Upper lobe of left lung (tissue), 6 donors: ENCODE results near the gene MYBPC3. TPM values are rescaled to one million over a fixed set of nuclear protein-coding genes. Genes with fewer than 3 reads are reported as not detected.
A peak's percentile ranks its signal among the peaks of the same experiment; 100 is the strongest.

ENCODE experiments used
- ATAC-seq, 2 donors: fragments of 200-7000 bp; cut with Tn5 transposase; one replicate each; pipeline ENCODE4 v1.9.1; 2022; ENCODE audit warnings: mild to moderate bottlenecking in 2 of 2, moderate library complexity in 2 of 2; ENCODE audit not compliant: low FRiP score in 2 of 2
- DNase-seq, 2 donors: peaks; one replicate each; pipeline ENCODE4 v3.0.0-alpha.2; 2019 to 2020
- H3K27ac ChIP-seq, 4 donors: fragments of 200-600 bp; sonication (generic); one replicate each; pipeline ENCODE4 v1.5.1; 2016 to 2019
- H3K27me3 ChIP-seq, 4 donors: fragments of 200-600 bp; sonication (generic); one replicate each; pipeline ENCODE4 v1.5.1; 2017 to 2019
- H3K36me3 ChIP-seq, 4 donors: fragments of 200-600 bp; sonication (generic); one replicate each; pipeline ENCODE4 v1.5.1; 2016 to 2019
- H3K4me1 ChIP-seq, 4 donors: fragments of 200-600 bp; sonication (generic); one replicate each; pipeline ENCODE4 v1.5.1; 2018 to 2019
- H3K4me3 ChIP-seq, 4 donors: fragments of 200-600 bp; sonication (generic); one replicate each; pipeline ENCODE4 v1.5.1; 2017 to 2019; ENCODE audit warnings: mild to moderate bottlenecking in 2 of 4, moderate library complexity in 1 of 4
- H3K9me3 ChIP-seq, 4 donors: fragments of 200-600 bp; sonication (generic); one replicate each; pipeline ENCODE4 v1.5.1; 2018 to 2019
- CTCF ChIP-seq, 6 experiments: fragments of 450-650 bp in 4 of 6; fragments of 200-600 bp in 2 of 6; sonication (generic) in 2 of 6; IDR thresholded peaks; one replicate each; pipeline ENCODE4 v1.5.1; 2016 to 2019; ENCODE audit warnings: antibody characterized with exemption in 6 of 6
- EP300 ChIP-seq, 4 donors: sonication (generic); formaldehyde crosslinking; IDR thresholded peaks; one replicate each; pipeline ENCODE4 v1.5.1; 2017; ENCODE audit warnings: antibody characterized with exemption in 4 of 4, control low read depth in 2 of 4
- POLR2A ChIP-seq, 4 donors: fragments of 450-650 bp; IDR thresholded peaks; one replicate each; pipeline ENCODE4 v1.5.1; 2016 to 2017; ENCODE audit warnings: antibody characterized with exemption in 4 of 4, mild to moderate bottlenecking in 2 of 4
- POLR2AphosphoS5 ChIP-seq, 2 donors: sonication (generic); formaldehyde crosslinking; IDR thresholded peaks; one replicate each; pipeline ENCODE4 v1.5.1; 2017; ENCODE audit warnings: antibody characterized with exemption in 2 of 2
- WGBS, 2 donors: methylation state at CpG; one replicate each; pipeline ENCODE4 v1.1.5; 2017 to 2018; 5-methylcytosine and 5-hydroxymethylcytosine counted together
- total RNA-seq, 6 donors: library from RNA; depleted of rRNA in 4 of 6; stranded (reverse); fragments of >200 nt in 4 of 6; gene quantifications; one replicate each; pipeline versions ENCODE4 v1.1.0 to v1.2.1, GENCODE V29; 2016 to 2021
- donor health status: DM: no; HTN: no; CAD: no; lungs with moderate emphysema.
- donor health status: DM: no; HTN: yes; CAD: no; lungs with severe emphysema.

MYBPC3 gene
- total RNA-seq, 6 donors from 2014 or later: 0.61 to 1.8 (median 1.0) TPM; not detected in 1

- peak overlapping the region in 3 of 4 donors; percentile 40 to 48 (median 45) for H3K4me3 ChIP-seq
- DNase-seq (no peak), ATAC-seq (peak; percentile 28 to 31)
- no peaks in the 10 kb centered on the region for H3K9me3 ChIP-seq
- no peaks in the 10 kb centered on the region for H3K36me3 ChIP-seq
- 76 to 83% methylated on average over 4 to 5 of the region's 5 CpGs for WGBS, 2 donors
- H3K27me3 ChIP-seq: no peaks in the 10 kb centered on the region
- peak overlapping the region; percentile 83 to 97 (median 89) for H3K27ac ChIP-seq
- no peak for TF ChIP-seq POLR2AphosphoS5 (IDR thresholded peaks at IDR 0.05)
- no peak for TF ChIP-seq CTCF (IDR thresholded peaks at IDR 0.05)
- TF ChIP-seq POLR2A (IDR thresholded peaks at IDR 0.05): no peak
- TF ChIP-seq EP300 (IDR thresholded peaks at IDR 0.05): no peak
- peaks cover 10 to 15% (median 11%) of the 10 kb centered on the region in 4 donors for H3K4me1 ChIP-seq
Measured at GRCh38 chr11:47377571-47378009, 25.1 kb upstream of the MYBPC3 start.

GRCh38 chr11:47376525-47377371 lies 24.2 kb upstream of the MYBPC3 start:
- H3K36me3 ChIP-seq: no peaks in the 10 kb centered on the region
- H3K27me3 ChIP-seq: no peaks in the 10 kb centered on the region
- DNase-seq (peak; percentile 77 to 84), ATAC-seq (peak; percentile 7 to 63)
- H3K9me3 ChIP-seq: no peaks in the 10 kb centered on the region
- peak overlapping the region; percentile 83 to 97 (median 89) for H3K27ac ChIP-seq
- H3K4me1 ChIP-seq: peaks cover 5 to 11% (median 7%) of the 10 kb centered on the region in 4 donors
- TF ChIP-seq POLR2AphosphoS5 (IDR thresholded peaks at IDR 0.05) (peak; percentile 39 to 60), EP300 (IDR thresholded peaks at IDR 0.05) (peak in 1 of 4 donors; percentile 19), CTCF (IDR thresholded peaks at IDR 0.05) (no peak), POLR2A (IDR thresholded peaks at IDR 0.05) (peak in 1 of 4 donors; percentile 41)
- WGBS, 2 donors: 55 to 65% methylated on average over 9 to 12 of the region's 14 CpGs
- H3K4me3 ChIP-seq: peak overlapping the region in 3 of 4 donors; percentile 40 to 48 (median 45)

GRCh38 chr11:47376107-47376524 lies 23.6 kb upstream of the MYBPC3 start:
- H3K36me3 ChIP-seq: no peaks in the 10 kb centered on the region
- H3K27me3 ChIP-seq: no peaks in the 10 kb centered on the region
- peak overlapping the region; percentile 83 to 97 (median 89) for H3K27ac ChIP-seq
- ATAC-seq (no peak), DNase-seq (no peak)
- WGBS, 2 donors: 61 to 76% methylated on average over 8 of the region's 8 CpGs
- H3K9me3 ChIP-seq: no peaks in the 10 kb centered on the region
- no peak for TF ChIP-seq EP300 (IDR thresholded peaks at IDR 0.05)
- TF ChIP-seq CTCF (IDR thresholded peaks at IDR 0.05): no peak
- no peak for TF ChIP-seq POLR2A (IDR thresholded peaks at IDR 0.05)
- no peak for TF ChIP-seq POLR2AphosphoS5 (IDR thresholded peaks at IDR 0.05)
- H3K4me3 ChIP-seq: peak overlapping the region; percentile 4 to 48 (median 42)
- H3K4me1 ChIP-seq: peaks cover 5 to 11% (median 7%) of the 10 kb centered on the region in 4 donors

- Histone ChIP-seq H3K9me3 (no peaks in the 10 kb centered on the region), H3K36me3 (no peaks in the 10 kb centered on the region), H3K27me3 (no peaks in the 10 kb centered on the region), H3K4me3 (peak overlapping the region in 3 of 4 donors; percentile 40 to 48 (median 45)), H3K4me1 (peaks cover 5 to 11% (median 7%) of the 10 kb centered on the region in 4 donors), H3K27ac (peak overlapping the region; percentile 83 to 97 (median 89))
- DNase-seq (no peak), ATAC-seq (no peak)
- TF ChIP-seq POLR2A (IDR thresholded peaks at IDR 0.05) (no peak), POLR2AphosphoS5 (IDR thresholded peaks at IDR 0.05) (no peak), CTCF (IDR thresholded peaks at IDR 0.05) (no peak)
- 85 to 94% methylated on average over 6 to 11 of the region's 13 CpGs for WGBS, 2 donors
Measured at GRCh38 chr11:47375546-47376085, 23.1 kb upstream of the MYBPC3 start.
